ENCODE results near the gene ACOXL. TPM values are rescaled to one million over a fixed set of nuclear protein-coding genes. Genes with fewer than 3 reads are reported as not detected.

Gene ACOXL
- total and polyA plus RNA-seq, 2 of the 8 experiments (the other 6 are each of a cell fraction or from before 2014, with no cell fraction given): 11.4 to 20.6 TPM

GRCh38 chr2:110789706-110790105 lies 57.3 kb downstream of the ACOXL start:
- Histone ChIP-seq H3K14ac (ENCODE audit: insufficient read length) (no peak overlapping the region), H3K18ac (ENCODE audit: extremely low read depth, low read length) (no peak overlapping the region), H4K8ac (ENCODE audit: extremely low read depth, insufficient read depth, low read length) (no peak overlapping the region), H3K23ac (ENCODE audit: insufficient read length) (no peak overlapping the region), H2BK20ac (ENCODE audit: low read length) (no peak overlapping the region), H3K79me2 (ENCODE audit: control insufficient read depth in 1 of 2, insufficient read depth in 2 of 2, low read length in 2 of 2) (no peaks in the 10 kb centered on the region), H2BK15ac (ENCODE audit: low read length) (no peak overlapping the region), H3K36me3 (ENCODE audit: control insufficient read depth in 2 of 4, insufficient read depth in 4 of 4, low read length in 3 of 4) (peaks cover 0 to 16% (median 7%) of the 10 kb centered on the region in 4 experiments; a peak in 5 of 8 replicates), H4K91ac (replicated peaks; ENCODE audit: insufficient read length, low read length) (no peak overlapping the region), H3K79me1 (ENCODE audit: low read depth, low read length) (no peaks in the 10 kb centered on the region), H3K56ac (replicated peaks; ENCODE audit: insufficient read length, low read depth, low read length) (no peak overlapping the region), H3K9ac (replicated peaks in 1 of 4; ENCODE audit: extremely low read depth in 1 of 4, low read depth in 3 of 4, low read length in 3 of 4) (no peak overlapping the region), H2BK12ac (ENCODE audit: low read depth, low read length) (no peak overlapping the region), H3K4me3 (ENCODE audit: extremely low read depth in 1 of 4, insufficient read depth in 2 of 4, low read depth in 3 of 4, low read length in 4 of 4) (no peak overlapping the region), H2BK120ac (replicated peaks; ENCODE audit: low read depth, low read length) (no peak overlapping the region), H3K27ac (ENCODE audit: low read depth, low read length) (no peak overlapping the region), H2BK5ac (ENCODE audit: low read depth, low read length) (no peak overlapping the region), H3K9me3 (ENCODE audit: insufficient read depth in 2 of 2, low read depth in 1 of 2, low read length in 1 of 2) (no peaks in the 10 kb centered on the region), H4K5ac (ENCODE audit: insufficient read length, low read depth, low read length) (no peak overlapping the region), H4K20me1 (replicated peaks in 1 of 2; ENCODE audit: control insufficient read depth in 1 of 2, insufficient read depth in 2 of 2, low read length in 2 of 2) (no peaks in the 10 kb centered on the region), H3K23me2 (ENCODE audit: low read depth, low read length) (no peaks in the 10 kb centered on the region), H3K4me1 (replicated peaks in 1 of 4; ENCODE audit: control insufficient read depth in 3 of 4, insufficient read depth in 4 of 4, low read length in 3 of 4) (no peaks in the 10 kb centered on the region), H3K4ac (replicated peaks; ENCODE audit: insufficient read length, low read depth, low read length) (no peak overlapping the region), H3K4me2 (ENCODE audit: insufficient read depth in 1 of 2, low read depth in 2 of 2, low read length in 2 of 2) (no peak overlapping the region), H2AK5ac (ENCODE audit: low read depth, low read length) (no peak overlapping the region; the same call in 1 of the 2 replicates), H3K27me3 (replicated peaks in 1 of 4; ENCODE audit: control insufficient read depth in 3 of 4, extremely low read depth in 1 of 4, insufficient read depth in 3 of 4, low read length in 3 of 4) (no peaks in the 10 kb centered on the region), H2AFZ (ENCODE audit: low read length) (no peak overlapping the region)
- DNase-seq (ENCODE audit: low read depth in 1 of 2, low spot score in 2 of 2) (peak in 1 of 2 experiments; percentile 35), FAIRE-seq (no peak)
- POLR2A ChIA-PET (ENCODE audit: partially characterized antibody): no interaction called here
- TF ChIP-seq TEAD4 (IDR thresholded peaks at IDR 0.05; ENCODE audit: low read depth, low read length) (no peak), RFX5 (IDR thresholded peaks at IDR 0.05; ENCODE audit: borderline replicate concordance, low read depth, low read length) (no peak), CTBP2 (IDR thresholded peaks at IDR 0.05; ENCODE audit: borderline replicate concordance, insufficient read depth, insufficient read length, low read length) (no peak), YY1 (IDR thresholded peaks at IDR 0.05; ENCODE audit: low read depth, low read length) (no peak)
- WGBS, 2 experiments (ENCODE audit: extremely low coverage in 1 of 2, insufficient coverage in 1 of 2, insufficient read length in 1 of 2, insufficient replicate concordance in 2 of 2, low coverage in 1 of 2, low lambda C conversion rate in 2 of 2, missing lambda C conversion rate in 1 of 2): 96% methylated on average over 4 of the region's 4 CpGs; no CpG with 5 or more reads in 1 of the 2 experiments
- CTCF ChIA-PET (ENCODE audit: partially characterized antibody): interaction anchor here (1.7 to 6.9 kb wide), 2 partner anchors 17 to 23 kb away, joined by 4 to 29 read pairs; no protein-coding TSS in a partner anchor
